Measurements from ENCODE around the gene METRNL. TPM values are rescaled to one million over a fixed set of nuclear protein-coding genes. Genes with fewer than 3 reads are reported as not detected.
"Not testable (repeated sequence)": the region's sequence is repeated elsewhere in the genome, so short reads cannot be mapped to it uniquely, and the experiment has no call there.

METRNL gene
- total RNA-seq, 1 experiment from 2014 or later, result 32.4 TPM

DNA sequence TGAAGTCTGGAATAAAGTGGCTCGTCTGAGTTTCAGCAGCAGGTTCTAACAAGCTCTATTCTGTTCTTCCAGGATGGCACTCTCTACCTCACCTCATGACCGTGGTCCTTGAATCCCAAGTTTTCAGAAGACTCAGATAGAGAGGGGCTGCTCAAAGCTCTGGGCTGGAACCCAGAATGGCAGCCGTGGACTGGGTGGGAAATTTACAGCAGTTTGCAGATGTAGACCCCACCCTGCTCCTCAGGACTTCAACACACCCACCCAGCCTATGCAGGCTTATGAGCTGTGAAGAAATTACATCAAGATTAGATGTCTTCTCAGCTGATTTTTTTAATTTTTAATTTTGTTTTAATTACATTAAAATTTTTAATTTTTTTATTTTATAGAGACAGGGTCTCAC is 59.4 kb downstream of the METRNL start:
- in situ Hi-C loops (cut with HindIII; ENCODE audit: low pct_unique_long_range_greater_than_20kb, low sequenced_read_pairs), result no loop called here
- no peak for DNase-seq (ENCODE audit: low read depth)

GRCh38 chr17:83139541-83140248 is 60.3 kb downstream of the METRNL start:
- DNase-seq (ENCODE audit: low read depth); in situ Hi-C loops (cut with HindIII; ENCODE audit: low pct_unique_long_range_greater_than_20kb, low sequenced_read_pairs): not testable (repeated sequence)

DNA sequence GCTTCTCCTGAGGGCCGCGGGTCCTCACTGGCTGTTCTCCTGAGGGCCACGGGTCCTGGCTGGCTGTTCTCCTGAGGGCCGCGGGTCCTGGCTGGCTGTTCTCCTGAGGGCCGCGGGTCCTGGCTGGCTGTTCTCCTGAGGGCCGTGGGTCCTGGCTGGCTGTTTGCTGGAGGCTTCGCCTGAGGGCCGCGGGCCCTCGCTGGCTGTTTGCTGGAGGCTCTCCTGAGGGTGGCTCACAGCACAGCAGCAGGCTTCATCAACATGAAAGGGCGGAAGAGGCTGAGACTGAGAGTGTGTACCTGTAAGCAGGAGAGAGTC is 60.8 kb downstream of the METRNL start:
- DNase-seq (ENCODE audit: low read depth); in situ Hi-C loops (cut with HindIII; ENCODE audit: low pct_unique_long_range_greater_than_20kb, low sequenced_read_pairs): not testable (repeated sequence)

DNA sequence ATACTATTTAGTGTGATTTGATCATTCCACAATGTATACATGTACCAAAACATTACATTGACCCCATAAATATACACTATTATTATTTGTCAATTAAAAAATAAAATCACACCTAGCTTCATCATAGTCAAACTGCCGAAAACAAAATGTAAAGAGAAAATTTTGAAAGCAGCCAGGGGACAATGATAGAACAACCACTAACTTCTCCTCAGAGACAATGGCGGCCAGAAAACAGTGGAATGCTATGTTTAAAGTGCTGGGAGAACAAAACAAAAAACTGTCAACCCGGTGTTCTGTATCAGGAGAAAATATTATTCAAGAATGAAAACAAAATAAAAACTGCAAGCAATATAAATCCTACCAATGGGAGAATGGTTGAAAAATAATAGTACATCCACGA is 63.2 kb downstream of the METRNL start:
- in situ Hi-C loops (cut with HindIII; ENCODE audit: low pct_unique_long_range_greater_than_20kb, low sequenced_read_pairs), result no loop called here
- DNase-seq (ENCODE audit: low read depth), result no peak

- no peak for DNase-seq (ENCODE audit: low read depth)
- in situ Hi-C loops (cut with HindIII; ENCODE audit: low pct_unique_long_range_greater_than_20kb, low sequenced_read_pairs), result no loop called here
Observed at GRCh38 chr17:83143817-83144231, 64.4 kb downstream of the METRNL start.

Other genes with a start within 250 kb of the METRNL start
- gene ZNF750, start 239.6 kb upstream of the METRNL start, total RNA-seq (2014; rRNA removed; shearing (Covaris generic); ENCODE audit: low replicate concordance), result not detected in 2 replicates